ENCODE results near the gene MGST3.
A peak's percentile ranks its signal among the peaks of the same experiment; 100 is the strongest.
"Not testable (repeated sequence)": the region's sequence is repeated elsewhere in the genome, so short reads cannot be mapped to it uniquely, and the experiment has no call there.

MGST3 gene

GRCh38 chr1:165629151-165629550 lies 1.9 kb upstream of the MGST3 start:
- DNase-seq (ENCODE audit: low read depth in 2 of 2) = no peak

GRCh38 chr1:165629848-165630628 lies 996 bp upstream of the MGST3 start:
- no peak for DNase-seq (ENCODE audit: low read depth in 2 of 2)

- peak in 1 of 2 donors; percentile 24 for DNase-seq (ENCODE audit: low read depth in 2 of 2)
Measured at GRCh38 chr1:165631342-165632151, 513 bp downstream of the MGST3 start.

- DNase-seq (ENCODE audit: low read depth in 2 of 2) = no peak
Measured at GRCh38 chr1:165632152-165632469, 1.1 kb downstream of the MGST3 start.

GRCh38 chr1:165632491-165632890 lies 1.5 kb downstream of the MGST3 start:
- DNase-seq (ENCODE audit: low read depth in 2 of 2) = no peak

GRCh38 chr1:165633614-165634013 lies 2.6 kb downstream of the MGST3 start:
- no peak for DNase-seq (ENCODE audit: low read depth in 2 of 2)

- DNase-seq (ENCODE audit: low read depth in 2 of 2) = no peak
Measured at GRCh38 chr1:165634154-165634921, 3.3 kb downstream of the MGST3 start.

GRCh38 chr1:165635329-165635728 lies 4.3 kb downstream of the MGST3 start:
- DNase-seq (ENCODE audit: low read depth in 2 of 2) = no peak

- no peak for DNase-seq (ENCODE audit: low read depth in 2 of 2)
Measured at GRCh38 chr1:165635823-165636222, 4.8 kb downstream of the MGST3 start.

- DNase-seq (ENCODE audit: low read depth in 2 of 2) = no peak
Measured at GRCh38 chr1:165637427-165637826, 6.4 kb downstream of the MGST3 start.

GRCh38 chr1:165638211-165638610 lies 7.2 kb downstream of the MGST3 start:
- not testable (repeated sequence) for DNase-seq (ENCODE audit: low read depth in 2 of 2)

GRCh38 chr1:165639821-165640623 lies 9.0 kb downstream of the MGST3 start:
- no peak for DNase-seq (ENCODE audit: low read depth in 2 of 2)

GRCh38 chr1:165641231-165641987 lies 10.4 kb downstream of the MGST3 start:
- no peak for DNase-seq (ENCODE audit: low read depth in 2 of 2)

- no peak for DNase-seq (ENCODE audit: low read depth in 2 of 2)
Measured at GRCh38 chr1:165644064-165644735, 13.2 kb downstream of the MGST3 start.

- no peak for DNase-seq (ENCODE audit: low read depth in 2 of 2)
Measured at GRCh38 chr1:165645654-165646366, 14.8 kb downstream of the MGST3 start.

GRCh38 chr1:165647517-165647916 lies 16.5 kb downstream of the MGST3 start:
- DNase-seq (ENCODE audit: low read depth in 2 of 2) = no peak

GRCh38 chr1:165647970-165648369 lies 16.9 kb downstream of the MGST3 start:
- DNase-seq (ENCODE audit: low read depth in 2 of 2) = no peak

- no peak for DNase-seq (ENCODE audit: low read depth in 2 of 2)
Measured at GRCh38 chr1:165648919-165649572, 18.0 kb downstream of the MGST3 start.

- DNase-seq (ENCODE audit: low read depth in 2 of 2) = no peak
Measured at GRCh38 chr1:165650981-165651625, 20.1 kb downstream of the MGST3 start.
